ENCODE results near the gene ADAT3. TPM values are rescaled to one million over a fixed set of nuclear protein-coding genes. Genes with fewer than 3 reads are reported as not detected.

ADAT3 gene
- total RNA-seq, 4 donors from 2014 or later = 4.7 to 20.4 (median 11.1) TPM

DNA sequence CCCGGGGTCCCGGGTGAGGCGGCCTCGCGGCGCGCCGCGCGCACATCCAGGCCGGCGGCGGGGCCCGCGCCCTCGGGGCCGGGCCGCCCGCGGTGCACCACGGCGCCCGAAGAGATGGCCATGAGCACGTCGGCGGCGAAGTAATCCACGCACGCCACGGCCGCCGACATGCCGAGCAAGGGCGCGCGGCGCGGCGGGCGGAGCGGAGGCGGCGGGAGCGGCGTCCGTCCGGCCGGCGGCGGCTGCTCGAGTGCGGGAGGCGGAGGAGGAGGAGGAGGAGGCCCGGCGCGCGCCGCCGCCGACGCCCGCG is 41.9 kb upstream of the ADAT3 start, which contains the start of gene KLF16:
KLF16 (minus strand) TSS at position 252 of the 310 bp plus-strand sequence; CDS start at position 170, 82 bp downstream.
- intact Hi-C loops (cut with DNase I) = no loop called here
- TF ChIP-seq POLR2A (IDR thresholded peaks at IDR 0.05) = peak in 2 of 4 donors; percentile 79 to 80
- TF ChIP-seq, protein P1, sequence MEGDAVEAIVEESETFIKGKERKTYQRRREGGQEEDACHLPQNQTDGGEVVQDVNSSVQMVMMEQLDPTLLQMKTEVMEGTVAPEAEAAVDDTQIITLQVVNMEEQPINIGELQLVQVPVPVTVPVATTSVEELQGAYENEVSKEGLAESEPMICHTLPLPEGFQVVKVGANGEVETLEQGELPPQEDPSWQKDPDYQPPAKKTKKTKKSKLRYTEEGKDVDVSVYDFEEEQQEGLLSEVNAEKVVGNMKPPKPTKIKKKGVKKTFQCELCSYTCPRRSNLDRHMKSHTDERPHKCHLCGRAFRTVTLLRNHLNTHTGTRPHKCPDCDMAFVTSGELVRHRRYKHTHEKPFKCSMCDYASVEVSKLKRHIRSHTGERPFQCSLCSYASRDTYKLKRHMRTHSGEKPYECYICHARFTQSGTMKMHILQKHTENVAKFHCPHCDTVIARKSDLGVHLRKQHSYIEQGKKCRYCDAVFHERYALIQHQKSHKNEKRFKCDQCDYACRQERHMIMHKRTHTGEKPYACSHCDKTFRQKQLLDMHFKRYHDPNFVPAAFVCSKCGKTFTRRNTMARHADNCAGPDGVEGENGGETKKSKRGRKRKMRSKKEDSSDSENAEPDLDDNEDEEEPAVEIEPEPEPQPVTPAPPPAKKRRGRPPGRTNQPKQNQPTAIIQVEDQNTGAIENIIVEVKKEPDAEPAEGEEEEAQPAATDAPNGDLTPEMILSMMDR (IDR thresholded peaks at IDR 0.05) = no peak
- peaks cover 42 to 58% (median 46%) of the 10 kb centered on the region in 3 donors for H3K4me1 ChIP-seq

DNA sequence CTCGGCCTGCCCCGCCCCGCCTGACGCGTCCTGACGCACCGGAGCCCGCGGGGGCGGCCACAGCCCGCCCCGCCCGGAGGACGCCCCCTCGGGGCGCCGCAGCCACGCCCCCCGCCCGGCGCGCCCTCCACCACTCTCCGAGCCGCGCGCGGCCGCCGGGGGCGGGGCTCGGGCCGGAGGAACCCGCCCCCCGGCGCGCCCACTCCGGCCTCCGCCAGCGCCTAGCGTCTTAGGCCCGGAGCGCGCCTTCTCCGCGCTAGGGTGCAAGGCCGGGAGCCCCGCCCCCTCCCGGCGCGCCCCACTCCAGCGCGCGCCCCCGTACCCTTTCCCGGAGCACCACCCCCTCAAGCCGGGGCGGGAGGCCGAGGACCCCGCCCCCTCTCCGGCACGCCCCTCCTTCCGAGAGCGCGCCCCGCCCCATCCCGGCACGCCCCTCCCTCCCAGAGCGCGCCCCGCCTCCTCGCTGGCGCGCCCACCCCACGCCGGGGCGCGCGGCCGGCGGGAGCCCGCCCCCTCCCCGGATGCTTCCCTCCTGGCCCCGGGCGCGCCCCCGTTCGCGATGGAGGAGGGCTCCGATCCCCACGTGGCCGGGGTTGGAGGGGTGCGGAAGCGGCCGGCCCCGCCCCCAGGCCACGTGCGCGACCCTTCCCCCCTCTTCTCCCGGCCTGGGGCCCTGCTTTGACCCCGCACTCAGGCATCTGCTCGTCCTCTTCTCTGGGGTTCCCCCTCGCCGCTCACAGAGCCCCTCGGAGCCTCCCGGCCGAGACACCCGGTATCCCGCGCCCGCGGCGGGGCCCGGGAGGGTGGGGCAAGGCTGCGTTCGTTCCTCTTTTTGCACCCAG is 41.3 kb upstream of the ADAT3 start:
- no CpG with 5 or more reads among the region's 115 CpGs for WGBS, 2 donors
- TF ChIP-seq, protein P1 (IDR thresholded peaks at IDR 0.05) = peak in 1 of 6 experiments; percentile 2
- no peak for TF ChIP-seq POLR2A (IDR thresholded peaks at IDR 0.05)
- intact Hi-C loops (cut with DNase I) = no loop called here
- Histone ChIP-seq H3K27me3 (no peaks in the 10 kb centered on the region), H3K4me3 (peak overlapping the region; percentile 77 to 87 (median 86)), H3K36me3 (peaks cover 0 to 5% (median 0%) of the 10 kb centered on the region in 3 donors), H3K4me1 (peaks cover 36 to 54% (median 40%) of the 10 kb centered on the region in 3 donors), H3K27ac (peak overlapping the region; percentile 95 to 97 (median 96)), H3K9me3 (no peaks in the 10 kb centered on the region)
- DNase-seq = peak; percentile 84

More for the DNA sequence above, 41.9 kb upstream of the ADAT3 start, which contains the start of gene KLF16:
- H3K27me3 ChIP-seq = no peaks in the 10 kb centered on the region
- peak within 1 kb of the TSS; percentile 77 to 87 (median 86) for H3K4me3 ChIP-seq
- peaks cover 0 to 5% (median 0%) of the 10 kb centered on the region in 3 donors for H3K36me3 ChIP-seq
- H3K9me3 ChIP-seq = no peaks in the 10 kb centered on the region
- WGBS, 2 donors = 7% methylated on average over 3 of the region's 63 CpGs; no CpG with 5 or more reads in 1 of the 2 donors
- peak within 1 kb of the TSS; percentile 95 to 97 (median 96) for H3K27ac ChIP-seq
- no peak for DNase-seq

DNA sequence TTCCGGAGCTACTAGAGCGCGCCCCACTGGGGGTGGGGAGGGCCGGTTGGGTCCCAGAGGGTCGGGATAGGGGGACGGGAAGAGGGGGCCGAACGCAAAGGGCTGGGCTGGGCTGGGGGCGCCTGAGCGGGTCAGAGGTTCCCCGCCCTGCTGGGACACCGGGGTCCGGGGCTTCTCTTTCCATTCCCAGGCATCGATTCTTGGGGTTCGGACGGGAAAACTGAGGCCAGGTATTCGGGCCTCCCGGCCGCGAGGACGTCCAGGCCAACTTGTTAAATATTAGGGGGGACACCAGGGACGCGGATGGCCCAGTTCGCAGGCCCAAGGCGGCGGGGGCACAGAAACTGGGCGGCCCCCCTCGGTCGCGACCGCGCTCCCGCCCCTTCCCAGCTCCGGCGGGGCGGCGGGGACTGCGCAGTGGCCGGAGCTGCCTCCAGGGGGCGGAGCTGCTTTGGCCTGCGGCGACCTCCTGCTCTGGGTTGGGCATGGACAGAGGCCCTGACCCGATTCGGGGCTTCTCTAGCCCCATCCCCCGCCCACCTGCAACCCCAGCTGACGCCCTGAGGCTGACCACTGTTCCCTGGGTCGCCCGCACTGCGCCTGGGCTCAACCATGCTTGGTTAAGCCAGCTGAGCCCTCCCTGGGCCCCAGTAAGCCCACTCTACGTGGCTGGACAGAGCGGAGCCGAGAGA is 40.6 kb upstream of the ADAT3 start:
- H3K4me3 ChIP-seq = peak overlapping the region; percentile 77 to 87 (median 86)
- 6% methylated on average over 19 of the region's 52 CpGs; no CpG with 5 or more reads in 1 of the 2 donors for WGBS, 2 donors
- DNase-seq = no peak
- peaks cover 28 to 51% (median 32%) of the 10 kb centered on the region in 3 donors for H3K4me1 ChIP-seq
- peak overlapping the region; percentile 95 to 97 (median 96) for H3K27ac ChIP-seq
- TF ChIP-seq, protein P1 (IDR thresholded peaks at IDR 0.05) = peak; percentile 78 to 94 (median 88)
- peak in 2 of 4 donors; percentile 3 to 40 for TF ChIP-seq POLR2A (IDR thresholded peaks at IDR 0.05)
- H3K9me3 ChIP-seq = no peaks in the 10 kb centered on the region
- H3K27me3 ChIP-seq = no peaks in the 10 kb centered on the region
- peaks cover 0 to 5% (median 0%) of the 10 kb centered on the region in 3 donors for H3K36me3 ChIP-seq
- intact Hi-C loops (cut with DNase I) = no loop called here

DNA sequence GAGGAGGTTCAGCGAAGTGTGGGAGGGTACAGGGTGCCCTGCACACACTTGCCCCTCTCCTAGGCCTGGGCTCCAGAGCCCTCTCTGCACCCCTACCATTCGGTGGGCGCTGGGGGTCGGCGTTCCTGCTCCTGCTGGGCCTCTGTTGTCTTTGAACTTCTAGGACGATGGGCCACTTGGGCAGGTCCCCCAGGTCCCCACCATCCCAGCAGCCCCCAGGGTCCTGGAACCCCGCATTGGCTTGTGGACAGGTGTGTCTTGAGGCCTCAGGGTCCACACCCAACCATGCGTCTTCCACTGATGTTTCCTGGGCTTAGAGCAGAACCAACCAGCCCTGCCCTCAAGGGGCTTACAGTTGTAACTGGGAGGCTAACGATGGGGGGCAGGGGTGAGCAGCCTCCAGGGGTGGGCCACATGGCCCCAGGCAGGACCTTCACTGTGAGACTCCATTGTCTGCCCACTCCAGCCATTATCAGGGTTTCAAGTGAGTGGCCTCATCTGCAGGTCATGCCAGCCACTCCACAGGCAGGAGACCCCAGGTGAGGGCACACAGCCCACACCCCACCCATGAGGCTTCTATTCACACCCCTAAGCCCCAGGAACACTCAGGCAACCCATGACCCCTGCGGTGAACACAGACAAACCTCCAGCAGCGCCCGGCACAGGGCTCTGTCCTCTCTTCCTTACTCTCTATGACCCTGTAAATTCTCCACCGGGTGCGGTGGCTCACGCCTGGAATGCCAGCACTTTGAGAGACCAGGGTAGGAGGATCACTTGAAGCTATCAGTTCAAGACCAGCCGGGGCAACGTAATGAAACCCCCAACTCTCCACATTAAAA is 39.8 kb upstream of the ADAT3 start:
- H3K36me3 ChIP-seq = peaks cover 0 to 6% (median 5%) of the 10 kb centered on the region in 3 donors
- no peak for TF ChIP-seq POLR2A (IDR thresholded peaks at IDR 0.05)
- TF ChIP-seq, protein P1 (IDR thresholded peaks at IDR 0.05) = no peak
- peak overlapping the region; percentile 77 to 87 (median 86) for H3K4me3 ChIP-seq
- H3K27ac ChIP-seq = peak overlapping the region; percentile 95 to 97 (median 96)
- H3K9me3 ChIP-seq = no peaks in the 10 kb centered on the region
- no peaks in the 10 kb centered on the region for H3K27me3 ChIP-seq
- peaks cover 21 to 43% (median 25%) of the 10 kb centered on the region in 3 donors for H3K4me1 ChIP-seq
- no peak for DNase-seq
- WGBS, 2 donors = 92 to 97% methylated on average over 6 of the region's 17 CpGs
- intact Hi-C loops (cut with DNase I) = no loop called here

All from esophagus squamous epithelium (tissue), 5 donors.